Colonic mucosa (tissue), 4 donors: ENCODE measurements around the gene RTP5. TPM values are rescaled to one million over a fixed set of nuclear protein-coding genes. Genes with fewer than 3 reads are reported as not detected.
"Not testable (repeated sequence)": the region's sequence is repeated elsewhere in the genome, so short reads cannot be mapped to it uniquely, and the experiment has no call there.

Experiments
- DNase-seq: peaks from one replicate; pipeline ENCODE4 v3.0.0-alpha.2; 2020
- H3K27ac ChIP-seq: fragments of 200-600 bp; one replicate; pipeline ENCODE4 v1.8.0; 2021
- H3K27me3 ChIP-seq: fragments of 200-600 bp; one replicate; pipeline ENCODE4 v1.8.0; 2021
- H3K36me3 ChIP-seq: fragments of 200-600 bp; one replicate; pipeline ENCODE4 v1.8.0; 2021
- H3K4me1 ChIP-seq: fragments of 200-600 bp; one replicate; pipeline ENCODE4 v1.8.0; 2021; ENCODE audit warnings: mild to moderate bottlenecking
- H3K4me3 ChIP-seq: fragments of 200-600 bp; one replicate; pipeline ENCODE4 v1.8.0; 2021
- H3K9ac ChIP-seq, 2 donors: one replicate each; pipeline ENCODE4 v1.7.0; 2013; ENCODE audit warnings: control low read depth in 2 of 2, low read depth in 2 of 2, low read length in 2 of 2
- H3K9me3 ChIP-seq: fragments of 200-600 bp; one replicate; pipeline ENCODE4 v1.8.0; 2021
- intact Hi-C: fragments of 100-400 bp; cut with DNase I; formaldehyde crosslinking; loops from one replicate; pipeline ENCODE4 v1.14.1; 2022
- total RNA-seq, 2 donors: library from RNA; stranded (reverse); fragmentation: NEBNext Ultra II Directional in 1 of 2; extraction: Animal tissue kit (Norgen Biotek cat#: 25700) in 1 of 2; gene quantifications; one replicate each; pipeline ENCODE4 v1.2.1, GENCODE V29; 2021
- TF ChIP-seq, protein P1 (sequence below): fragments of 200-600 bp; IDR thresholded peaks from one replicate; pipeline ENCODE4 v1.8.0; 2022; ENCODE audit warnings: antibody characterized with exemption, mild to moderate bottlenecking
- donor health status: healthy.
- donor health status: DM: no; HTN: no; CAD: no.
- donor health status: DM: no; HTN: no; CAD: no.

RTP5 gene
- total RNA-seq, 2 donors from 2014 or later, result not detected

DNA sequence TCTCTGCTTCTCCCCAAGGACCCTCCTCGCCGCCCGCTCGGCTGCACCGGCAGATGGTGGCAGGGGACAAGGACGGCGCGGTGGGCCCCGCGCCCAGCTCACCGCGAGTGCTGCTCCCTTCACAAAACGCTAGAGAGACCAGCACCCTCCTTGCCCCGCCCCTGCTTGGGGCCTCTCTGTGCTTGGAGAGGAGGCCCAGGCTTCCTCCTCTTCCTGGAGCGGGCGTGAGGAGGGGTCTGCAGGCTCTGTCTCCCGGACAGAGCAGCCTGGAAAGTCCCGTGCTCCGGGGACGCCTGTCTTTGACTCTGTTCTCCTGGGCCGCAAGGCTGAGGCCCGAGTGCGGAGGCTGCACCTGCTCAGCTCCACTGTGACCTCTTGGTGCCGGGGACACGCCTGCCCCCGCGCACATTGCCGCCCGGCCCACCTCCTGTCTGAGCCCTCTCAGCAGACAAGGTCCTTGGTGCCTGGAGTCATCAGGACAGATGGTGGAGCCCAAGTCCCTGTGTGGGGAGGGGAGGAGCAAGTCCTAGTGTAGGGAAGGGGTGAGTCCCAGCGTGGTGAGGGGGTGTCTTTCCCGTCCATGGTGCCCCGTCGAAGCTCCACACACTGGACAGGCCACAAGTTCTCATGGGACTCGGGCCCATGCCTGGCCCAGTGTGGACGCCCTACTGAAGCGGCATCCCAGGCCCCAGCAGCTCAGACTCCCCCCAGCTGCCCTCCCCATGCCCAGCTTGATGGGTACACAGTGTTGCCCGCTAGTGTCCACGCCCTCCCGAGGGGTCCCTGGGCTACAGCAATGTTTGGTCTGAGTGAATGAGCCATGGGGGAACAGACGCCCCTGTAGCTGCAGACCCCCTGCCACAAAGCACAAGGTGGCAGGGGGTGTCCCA, 33.8 kb downstream of the RTP5 start:
- Histone ChIP-seq H3K27me3 (no peaks in the 10 kb centered on the region), H3K9me3 (no peaks in the 10 kb centered on the region), H3K36me3 (no peaks in the 10 kb centered on the region), H3K9ac (no peak overlapping the region), H3K27ac (no peak overlapping the region), H3K4me1 (no peaks in the 10 kb centered on the region), H3K4me3 (no peak overlapping the region)
- intact Hi-C loops, result no loop called here
- TF ChIP-seq, protein P1, sequence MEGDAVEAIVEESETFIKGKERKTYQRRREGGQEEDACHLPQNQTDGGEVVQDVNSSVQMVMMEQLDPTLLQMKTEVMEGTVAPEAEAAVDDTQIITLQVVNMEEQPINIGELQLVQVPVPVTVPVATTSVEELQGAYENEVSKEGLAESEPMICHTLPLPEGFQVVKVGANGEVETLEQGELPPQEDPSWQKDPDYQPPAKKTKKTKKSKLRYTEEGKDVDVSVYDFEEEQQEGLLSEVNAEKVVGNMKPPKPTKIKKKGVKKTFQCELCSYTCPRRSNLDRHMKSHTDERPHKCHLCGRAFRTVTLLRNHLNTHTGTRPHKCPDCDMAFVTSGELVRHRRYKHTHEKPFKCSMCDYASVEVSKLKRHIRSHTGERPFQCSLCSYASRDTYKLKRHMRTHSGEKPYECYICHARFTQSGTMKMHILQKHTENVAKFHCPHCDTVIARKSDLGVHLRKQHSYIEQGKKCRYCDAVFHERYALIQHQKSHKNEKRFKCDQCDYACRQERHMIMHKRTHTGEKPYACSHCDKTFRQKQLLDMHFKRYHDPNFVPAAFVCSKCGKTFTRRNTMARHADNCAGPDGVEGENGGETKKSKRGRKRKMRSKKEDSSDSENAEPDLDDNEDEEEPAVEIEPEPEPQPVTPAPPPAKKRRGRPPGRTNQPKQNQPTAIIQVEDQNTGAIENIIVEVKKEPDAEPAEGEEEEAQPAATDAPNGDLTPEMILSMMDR, result no peak
- DNase-seq, result no peak

- Histone ChIP-seq H3K36me3 (no peaks in the 10 kb centered on the region), H3K9me3 (no peaks in the 10 kb centered on the region), H3K9ac (no peak overlapping the region), H3K27me3 (no peaks in the 10 kb centered on the region), H3K4me3 (no peak overlapping the region), H3K4me1 (no peaks in the 10 kb centered on the region), H3K27ac (no peak overlapping the region)
- TF ChIP-seq, protein P1, result no peak
- intact Hi-C loops, result no loop called here
- DNase-seq, result no peak
These were observed 34.6 kb downstream of the RTP5 start for GRCh38 chr2:241904011-241904718.

- H3K9ac ChIP-seq, result no peak overlapping the region
- H3K27me3 ChIP-seq, result no peaks in the 10 kb centered on the region
- intact Hi-C loops, result no loop called here
- H3K4me1 ChIP-seq, result no peaks in the 10 kb centered on the region
- no peak overlapping the region for H3K4me3 ChIP-seq
- H3K9me3 ChIP-seq, result no peaks in the 10 kb centered on the region
- H3K27ac ChIP-seq, result no peak overlapping the region
- H3K36me3 ChIP-seq, result no peaks in the 10 kb centered on the region
- TF ChIP-seq, protein P1, result no peak
- no peak for DNase-seq
These were observed 35.5 kb downstream of the RTP5 start for GRCh38 chr2:241904791-241905710.

GRCh38 chr2:241905716-241906377, 36.3 kb downstream of the RTP5 start:
- Histone ChIP-seq H3K27ac (no peak overlapping the region), H3K36me3 (no peaks in the 10 kb centered on the region), H3K4me1 (no peaks in the 10 kb centered on the region), H3K9ac (no peak overlapping the region), H3K9me3 (no peaks in the 10 kb centered on the region), H3K27me3 (no peaks in the 10 kb centered on the region), H3K4me3 (no peak overlapping the region)
- intact Hi-C loops, result no loop called here
- DNase-seq, result no peak
- TF ChIP-seq, protein P1, result no peak

GRCh38 chr2:241906378-241906770, 36.8 kb downstream of the RTP5 start:
- H3K9me3 ChIP-seq, intact Hi-C loops, H3K27me3 ChIP-seq, H3K27ac ChIP-seq, H3K4me1 ChIP-seq, DNase-seq, H3K4me3 ChIP-seq, H3K36me3 ChIP-seq, H3K9ac ChIP-seq: not testable (repeated sequence)
